Activated B cell treated with CpG ODN at 0.5 μM for 24 hours (primary cell): ENCODE results near the gene ZNF593OS. TPM values are rescaled to one million over a fixed set of nuclear protein-coding genes. Genes with fewer than 3 reads are reported as not detected.

ENCODE experiments used
- ATAC-seq: fragments of 200-7000 bp; cut with Tn5 transposase; one replicate; pipeline ENCODE4 v1.10.0; 2021; ENCODE audit warnings: low read depth, mild to moderate bottlenecking, moderate library complexity
- CTCF ChIA-PET: fragments of 350-600 bp; sonication (Branson Sonifier 250); formaldehyde crosslinking; loops from one replicate; lab custom pipeline; 2021; ENCODE audit warnings: antibody characterized with exemption; lab: Charles Lee
- POLR2A ChIA-PET: fragments of 350-600 bp; sonication (Branson Sonifier 250); formaldehyde crosslinking; loops from one replicate; lab custom pipeline; 2021; ENCODE audit warnings: antibody characterized with exemption; lab: Charles Lee
- DNase-seq: peaks from one replicate; pipeline ENCODE4 v3.0.0; 2022
- H3K27ac Mint-ChIP-seq: one replicate; pipeline ENCODE4 v1.8.0; 2020; ENCODE audit warnings: mixed read lengths
- H3K27me3 Mint-ChIP-seq: one replicate; pipeline ENCODE4 v1.8.0; 2021; ENCODE audit warnings: mixed read lengths
- H3K36me3 Mint-ChIP-seq: one replicate; pipeline ENCODE4 v1.8.0; 2021; ENCODE audit warnings: low read depth, mixed read lengths
- H3K4me1 Mint-ChIP-seq: one replicate; pipeline ENCODE4 v1.8.0; 2021; ENCODE audit warnings: mixed read lengths
- H3K4me3 Mint-ChIP-seq: one replicate; pipeline ENCODE4 v1.8.0; 2020; ENCODE audit warnings: mild to moderate bottlenecking, mixed read lengths
- H3K9me3 Mint-ChIP-seq: one replicate; pipeline ENCODE4 v1.8.0; 2020; ENCODE audit warnings: mixed read lengths
- CTCF ChIP-seq: fragments of 200-600 bp; IDR thresholded peaks from one replicate; pipeline ENCODE4 v1.8.0; 2022; ENCODE audit warnings: antibody characterized with exemption, mild to moderate bottlenecking
- intact Hi-C: fragments of 100-400 bp; cut with micrococcal nuclease; formaldehyde crosslinking; loops from one replicate; pipeline ENCODE4 v1.15.1; 2024
- total RNA-seq: library from RNA; stranded (reverse); gene quantifications from 2 replicates; pipeline ENCODE4 v1.2.3, GENCODE V29; 2022

Gene ZNF593OS
- total RNA-seq, 1 donor from 2014 or later, result not detected

- peaks cover 7% of the 10 kb centered on the region for H3K27me3 Mint-ChIP-seq
Observed at GRCh38 chr1:26129778-26130177, 41.9 kb downstream of the ZNF593OS start.

GRCh38 chr1:26127235-26128163 is 44.1 kb downstream of the ZNF593OS start:
- H3K27ac Mint-ChIP-seq, result no peak overlapping the region
- peaks cover 7% of the 10 kb centered on the region for H3K27me3 Mint-ChIP-seq
- intact Hi-C loops, result no loop called here
- no peak for DNase-seq
- no peak for TF ChIP-seq CTCF
- peaks cover 18% of the 10 kb centered on the region for H3K4me1 Mint-ChIP-seq
- H3K4me3 Mint-ChIP-seq, result no peak overlapping the region
- POLR2A ChIA-PET, result interaction anchor here (0.7 kb wide), 1 partner anchor 17 kb away, joined by 3 read pairs; no protein-coding TSS in a partner anchor
- CTCF ChIA-PET, result interaction anchor here (2.4 kb wide), 1 partner anchor 17 kb away, joined by 10 read pairs; no protein-coding TSS in a partner anchor
- no peaks in the 10 kb centered on the region for H3K9me3 Mint-ChIP-seq
- peaks cover 6% of the 10 kb centered on the region for H3K36me3 Mint-ChIP-seq
- ATAC-seq, result no peak

More at GRCh38 chr1:26129778-26130177, 41.9 kb downstream of the ZNF593OS start:
- peaks cover 18% of the 10 kb centered on the region for H3K4me1 Mint-ChIP-seq
- CTCF ChIA-PET, result interaction anchor here (1.0 kb wide), 1 partner anchor 14 kb away, joined by 3 read pairs; no protein-coding TSS in a partner anchor
- DNase-seq (no peak), ATAC-seq (no peak)
- H3K36me3 Mint-ChIP-seq, result peaks cover 2% of the 10 kb centered on the region
- no peak for TF ChIP-seq CTCF
- intact Hi-C loops, result no loop called here
- H3K9me3 Mint-ChIP-seq, result no peaks in the 10 kb centered on the region
- H3K27ac Mint-ChIP-seq, result no peak overlapping the region
- POLR2A ChIA-PET, result interaction anchor here (0.6 kb wide), 1 partner anchor 1905 kb away, joined by 3 read pairs; no protein-coding TSS in a partner anchor
- no peak overlapping the region for H3K4me3 Mint-ChIP-seq

GRCh38 chr1:26126321-26127084 is 45.1 kb downstream of the ZNF593OS start:
- ChIA-PET CTCF (interaction anchor here (0.6 to 2.4 kb wide), 3 partner anchors 18 to 392 kb away, joined by 3 to 10 read pairs (median 5); no protein-coding TSS in a partner anchor), POLR2A (no interaction called here)
- intact Hi-C loops, result no loop called here
- TF ChIP-seq CTCF, result no peak
- Mint-ChIP-seq H3K27ac (peak overlapping the region; percentile 30), H3K9me3 (no peaks in the 10 kb centered on the region), H3K36me3 (peaks cover 15% of the 10 kb centered on the region), H3K4me3 (no peak overlapping the region), H3K27me3 (peaks cover 6% of the 10 kb centered on the region), H3K4me1 (peaks cover 18% of the 10 kb centered on the region)
- ATAC-seq (peak; percentile 75), DNase-seq (no peak)

- Mint-ChIP-seq H3K4me1 (peaks cover 18% of the 10 kb centered on the region), H3K36me3 (peaks cover 15% of the 10 kb centered on the region), H3K4me3 (no peak overlapping the region), H3K9me3 (no peaks in the 10 kb centered on the region), H3K27ac (peak overlapping the region; percentile 30), H3K27me3 (peaks cover 3% of the 10 kb centered on the region)
- no peak for TF ChIP-seq CTCF
- intact Hi-C loops, result loop anchor here (1.0 kb wide), 1 partner anchor 10 kb away; no protein-coding TSS in a partner anchor
- ATAC-seq (no peak), DNase-seq (no peak)
- ChIA-PET CTCF (interaction anchor here (1.5 to 2.4 kb wide), 2 partner anchors 19 to 291 kb away, joined by 5 to 10 read pairs; no protein-coding TSS in a partner anchor), POLR2A (interaction anchor here (0.7 kb wide), 1 partner anchor 20 kb away, joined by 3 read pairs; no protein-coding TSS in a partner anchor)
Observed at GRCh38 chr1:26125946-26126320, 45.7 kb downstream of the ZNF593OS start.
